BLaER1 treated with 17β-estradiol and CSF1 and Interleukin-3, amounts not matched to agents 10 nM and 100 nM (cell line): ENCODE results near the gene GLG1.

Experiments
- H3K27ac ChIP-seq, 11 experiments: shearing (Covaris generic); formaldehyde crosslinking; 2 replicates each; pipeline ENCODE4 v1.8.1; 2022
- H3K27me3 ChIP-seq, 11 experiments: shearing (Covaris generic); formaldehyde crosslinking; 2 replicates each; pipeline ENCODE4 v1.8.1; 2022
- H3K36me3 ChIP-seq, 11 experiments: shearing (Covaris generic); formaldehyde crosslinking; 2 replicates each; pipeline ENCODE4 v1.8.1; 2022
- H3K4me1 ChIP-seq, 10 experiments: shearing (Covaris generic); formaldehyde crosslinking; 2 replicates each; pipeline ENCODE4 v1.8.1; 2022
- H3K4me2 ChIP-seq, 11 experiments: shearing (Covaris generic); formaldehyde crosslinking; 2 replicates each; pipeline ENCODE4 v1.8.1; 2022
- H3K4me3 ChIP-seq, 10 experiments: shearing (Covaris generic); formaldehyde crosslinking; 2 replicates each; pipeline ENCODE4 v1.8.1; 2022
- H3K9ac ChIP-seq, 11 experiments: shearing (Covaris generic); formaldehyde crosslinking; 2 replicates each; pipeline ENCODE4 v1.8.1; 2022
- H3K9me3 ChIP-seq, 11 experiments: shearing (Covaris generic); formaldehyde crosslinking; replicated peaks in 1 of 11; 2 replicates each; pipeline ENCODE4 v1.8.1; 2022
- H4K20me1 ChIP-seq, 11 experiments: shearing (Covaris generic); formaldehyde crosslinking; 2 replicates each; pipeline ENCODE4 v1.8.1; 2022
- Cebpa-rat ChIP-seq, 11 experiments: shearing (Covaris generic); IDR thresholded peaks; 2 replicates each; pipeline ENCODE4 v1.8.1; 2022

The GLG1 gene

DNA sequence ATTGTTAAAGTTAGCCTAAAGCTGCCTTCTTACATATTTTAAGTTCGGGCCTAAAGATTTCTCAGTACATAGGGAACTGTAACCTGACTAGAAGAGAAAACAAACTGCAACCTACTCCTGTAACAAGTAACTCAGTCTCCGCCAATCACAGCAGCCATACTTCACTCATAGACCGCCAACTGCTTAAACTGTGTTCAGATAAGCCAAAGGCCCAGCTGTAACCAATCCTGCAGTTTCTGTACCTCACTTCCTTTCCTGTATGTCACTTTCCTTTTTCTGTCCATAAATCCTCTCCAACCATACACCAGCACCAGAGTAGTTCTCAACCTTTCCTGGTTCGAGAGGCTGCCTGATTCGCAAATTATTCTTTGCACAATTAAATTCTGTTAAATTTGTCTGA, 41.5 kb downstream of the GLG1 start:
- no peak for TF ChIP-seq Cebpa-rat (IDR thresholded peaks at IDR 0.05)
- Histone ChIP-seq H3K36me3 (peaks cover 0 to 61% (median 34%) of the 10 kb centered on the region in 11 experiments; a peak in 18 of 22 replicates), H4K20me1 (peaks cover 17 to 99% (median 81%) of the 10 kb centered on the region in 11 experiments; a peak in 20 of 22 replicates), H3K9ac (no peak overlapping the region), H3K4me1 (peaks cover 5 to 64% (median 21%) of the 10 kb centered on the region in 10 experiments; a peak in 17 of 20 replicates), H3K27me3 (no peaks in the 10 kb centered on the region), H3K9me3 (peaks cover 0 to 24% (median 7%) of the 10 kb centered on the region in 11 experiments; a peak in 8 of 22 replicates), H3K27ac (peak overlapping the region in 2 of 11 experiments; percentile 0 to 29; a peak in 1 of 22 replicates), H3K4me2 (peak overlapping the region in 3 of 11 experiments; percentile 14 to 67 (median 50); a peak in 1 of 22 replicates), H3K4me3 (no peak overlapping the region)

DNA sequence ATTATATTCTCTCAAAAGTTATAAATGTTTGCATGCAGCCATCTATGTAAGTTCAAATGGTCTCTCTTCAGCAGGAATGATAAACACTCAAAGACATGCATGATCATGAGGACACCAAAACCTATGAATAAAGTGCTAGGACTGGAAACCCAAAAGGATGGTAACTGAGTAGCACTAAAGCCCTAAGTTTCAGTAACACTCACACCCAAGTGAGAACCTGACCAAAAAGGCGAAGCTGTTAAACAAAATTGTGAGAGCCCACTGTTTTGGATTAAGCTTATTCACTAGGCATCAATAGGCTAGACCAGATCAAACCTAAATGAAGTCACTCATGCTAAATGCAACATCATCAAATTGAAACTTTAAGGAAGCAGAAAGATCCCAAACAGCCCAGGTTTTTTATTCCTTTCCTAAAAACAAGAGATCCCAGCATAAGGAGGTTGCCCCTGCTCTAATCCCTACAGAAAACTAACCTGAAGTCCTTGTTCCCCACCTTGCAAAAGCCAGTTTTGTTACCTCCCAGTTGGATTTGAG, 42.4 kb downstream of the GLG1 start:
- H3K4me3 ChIP-seq, result no peak overlapping the region
- peaks cover 21 to 99% (median 80%) of the 10 kb centered on the region in 11 experiments; a peak in 20 of 22 replicates for H4K20me1 ChIP-seq
- peaks cover 0 to 58% (median 34%) of the 10 kb centered on the region in 11 experiments; a peak in 18 of 22 replicates for H3K36me3 ChIP-seq
- peak overlapping the region in 5 of 11 experiments; percentile 47 to 73 (median 57); a peak in 8 of 22 replicates for H3K4me2 ChIP-seq
- TF ChIP-seq Cebpa-rat (IDR thresholded peaks at IDR 0.05), result no peak
- no peak overlapping the region for H3K9ac ChIP-seq
- peak overlapping the region in 4 of 11 experiments; percentile 44 to 76 (median 59); a peak in 7 of 22 replicates for H3K27ac ChIP-seq
- H3K9me3 ChIP-seq, result peaks cover 0 to 24% (median 7%) of the 10 kb centered on the region in 11 experiments; a peak in 8 of 22 replicates
- H3K27me3 ChIP-seq, result no peaks in the 10 kb centered on the region
- H3K4me1 ChIP-seq, result peaks cover 5 to 62% (median 20%) of the 10 kb centered on the region in 10 experiments; a peak in 17 of 20 replicates

GRCh38 chr16:74563828-74564263, 43.1 kb downstream of the GLG1 start:
- peak overlapping the region in 1 of 11 experiments; percentile 41; a peak in 1 of 22 replicates for H3K9ac ChIP-seq
- H3K27ac ChIP-seq, result peak overlapping the region in 4 of 11 experiments; percentile 44 to 76 (median 70); a peak in 7 of 22 replicates
- H3K36me3 ChIP-seq, result peaks cover 0 to 55% (median 27%) of the 10 kb centered on the region in 11 experiments; a peak in 17 of 22 replicates
- H3K9me3 ChIP-seq, result peaks cover 0 to 24% (median 7%) of the 10 kb centered on the region in 11 experiments; a peak in 8 of 22 replicates
- no peak overlapping the region for H3K4me3 ChIP-seq
- H4K20me1 ChIP-seq, result peaks cover 20 to 97% (median 73%) of the 10 kb centered on the region in 11 experiments; a peak in 20 of 22 replicates
- no peaks in the 10 kb centered on the region for H3K27me3 ChIP-seq
- peaks cover 1 to 57% (median 20%) of the 10 kb centered on the region in 10 experiments; a peak in 17 of 20 replicates for H3K4me1 ChIP-seq
- H3K4me2 ChIP-seq, result peak overlapping the region in 5 of 11 experiments; percentile 47 to 73 (median 57); a peak in 10 of 22 replicates
- peak in 2 of 11 experiments; percentile 15 to 16; a peak in 2 of 22 replicates for TF ChIP-seq Cebpa-rat (IDR thresholded peaks at IDR 0.05)

- Histone ChIP-seq H3K27me3 (no peaks in the 10 kb centered on the region), H4K20me1 (peaks cover 27 to 98% (median 86%) of the 10 kb centered on the region in 11 experiments; a peak in 20 of 22 replicates), H3K9ac (no peak overlapping the region), H3K4me2 (peak overlapping the region in 6 of 11 experiments; percentile 2 to 73 (median 32); a peak in 5 of 22 replicates), H3K4me1 (peaks cover 0 to 49% (median 20%) of the 10 kb centered on the region in 10 experiments; a peak in 14 of 20 replicates), H3K9me3 (peaks cover 0 to 14% (median 0%) of the 10 kb centered on the region in 11 experiments; a peak in 6 of 22 replicates), H3K4me3 (no peak overlapping the region), H3K36me3 (peaks cover 7 to 56% (median 32%) of the 10 kb centered on the region in 11 experiments), H3K27ac (peak overlapping the region in 1 of 11 experiments; percentile 74; a peak in 1 of 22 replicates)
- no peak for TF ChIP-seq Cebpa-rat (IDR thresholded peaks at IDR 0.05)
Measured at GRCh38 chr16:74562117-74562516, 44.8 kb downstream of the GLG1 start.

GRCh38 chr16:74561626-74562025, 45.3 kb downstream of the GLG1 start:
- TF ChIP-seq Cebpa-rat (IDR thresholded peaks at IDR 0.05), result no peak
- H3K9ac ChIP-seq, result no peak overlapping the region
- H3K4me1 ChIP-seq, result peaks cover 0 to 49% (median 20%) of the 10 kb centered on the region in 10 experiments; a peak in 14 of 20 replicates
- peaks cover 0 to 13% (median 0%) of the 10 kb centered on the region in 11 experiments; a peak in 6 of 22 replicates for H3K9me3 ChIP-seq
- peaks cover 27 to 94% (median 86%) of the 10 kb centered on the region in 11 experiments; a peak in 20 of 22 replicates for H4K20me1 ChIP-seq
- H3K27ac ChIP-seq, result no peak overlapping the region
- H3K4me2 ChIP-seq, result peak overlapping the region in 3 of 11 experiments; percentile 47 to 73 (median 50); a peak in 4 of 22 replicates
- no peaks in the 10 kb centered on the region for H3K27me3 ChIP-seq
- no peak overlapping the region for H3K4me3 ChIP-seq
- peaks cover 7 to 59% (median 33%) of the 10 kb centered on the region in 11 experiments for H3K36me3 ChIP-seq

- Histone ChIP-seq H4K20me1 (peaks cover 27 to 90% (median 82%) of the 10 kb centered on the region in 11 experiments; a peak in 20 of 22 replicates), H3K4me1 (peaks cover 0 to 47% (median 20%) of the 10 kb centered on the region in 10 experiments; a peak in 14 of 20 replicates), H3K27ac (no peak overlapping the region), H3K4me2 (no peak overlapping the region), H3K27me3 (no peaks in the 10 kb centered on the region), H3K36me3 (peaks cover 7 to 54% (median 28%) of the 10 kb centered on the region in 11 experiments), H3K4me3 (no peak overlapping the region), H3K9ac (no peak overlapping the region), H3K9me3 (peaks cover 0 to 8% (median 0%) of the 10 kb centered on the region in 11 experiments; a peak in 5 of 22 replicates)
- no peak for TF ChIP-seq Cebpa-rat (IDR thresholded peaks at IDR 0.05)
Measured at GRCh38 chr16:74560912-74561311, 46.0 kb downstream of the GLG1 start.

GRCh38 chr16:74558873-74559272, 48.0 kb downstream of the GLG1 start:
- peaks cover 0 to 27% (median 14%) of the 10 kb centered on the region in 10 experiments; a peak in 13 of 20 replicates for H3K4me1 ChIP-seq
- no peaks in the 10 kb centered on the region for H3K27me3 ChIP-seq
- TF ChIP-seq Cebpa-rat (IDR thresholded peaks at IDR 0.05), result no peak
- H3K36me3 ChIP-seq, result peaks cover 7 to 42% (median 24%) of the 10 kb centered on the region in 11 experiments; a peak in 21 of 22 replicates
- H3K4me2 ChIP-seq, result no peak overlapping the region
- H3K9ac ChIP-seq, result no peak overlapping the region
- no peak overlapping the region for H3K4me3 ChIP-seq
- peaks cover 0 to 9% (median 0%) of the 10 kb centered on the region in 11 experiments; a peak in 3 of 22 replicates for H3K9me3 ChIP-seq
- 0 out of 22 replicates have a peak overlapping the region, but pooled peaks of 1 of the 11 experiments have one; percentile 7 for H3K27ac ChIP-seq
- peaks cover 23 to 70% (median 62%) of the 10 kb centered on the region in 11 experiments; a peak in 20 of 22 replicates for H4K20me1 ChIP-seq

DNA sequence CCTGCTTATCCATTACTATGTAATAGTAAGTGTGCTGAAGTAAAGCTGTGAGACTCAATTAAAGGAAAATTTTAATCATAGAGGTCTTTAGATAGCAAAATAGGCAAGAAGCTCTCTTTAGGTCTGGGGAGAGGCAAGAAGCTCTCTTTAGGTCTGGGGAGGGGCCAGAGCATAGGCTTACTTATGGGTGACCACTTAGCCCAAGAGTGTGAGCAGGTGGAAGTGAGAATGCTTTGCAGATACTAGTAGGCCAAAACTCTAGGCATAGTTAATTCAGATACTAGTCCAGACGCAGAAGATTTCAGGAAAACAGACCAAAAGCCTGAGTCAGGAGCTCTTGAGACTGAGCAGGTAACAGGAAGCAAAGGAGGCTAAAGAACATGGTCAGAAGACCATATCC, 49.6 kb downstream of the GLG1 start:
- H3K9ac ChIP-seq, result no peak overlapping the region
- H3K9me3 ChIP-seq, result peaks cover 0 to 9% (median 0%) of the 10 kb centered on the region in 11 experiments; a peak in 3 of 22 replicates
- H3K4me3 ChIP-seq, result no peak overlapping the region
- peaks cover 16 to 55% (median 46%) of the 10 kb centered on the region in 11 experiments; a peak in 19 of 22 replicates for H4K20me1 ChIP-seq
- peaks cover 0 to 11% (median 8%) of the 10 kb centered on the region in 10 experiments; a peak in 8 of 20 replicates for H3K4me1 ChIP-seq
- no peak overlapping the region for H3K4me2 ChIP-seq
- H3K27ac ChIP-seq, result no peak overlapping the region
- H3K36me3 ChIP-seq, result peaks cover 7 to 29% (median 16%) of the 10 kb centered on the region in 11 experiments; a peak in 20 of 22 replicates
- TF ChIP-seq Cebpa-rat (IDR thresholded peaks at IDR 0.05), result no peak
- no peaks in the 10 kb centered on the region for H3K27me3 ChIP-seq
